Measurements from ENCODE around the gene ARAP2.

Gene ARAP2

GRCh38 chr4:36256398-36256891 lies 12.1 kb upstream of the ARAP2 start:
- no peak for DNase-seq (ENCODE audit: low read depth in 2 of 2)

GRCh38 chr4:36255577-36255976 lies 11.3 kb upstream of the ARAP2 start:
- DNase-seq (ENCODE audit: low read depth in 2 of 2), result peak in 1 of 2 donors; percentile 31

- no peak for DNase-seq (ENCODE audit: low read depth in 2 of 2)
Observed at GRCh38 chr4:36254371-36254770, 10.1 kb upstream of the ARAP2 start.

- no peak for DNase-seq (ENCODE audit: low read depth in 2 of 2)
Observed at GRCh38 chr4:36251983-36252382, 7.7 kb upstream of the ARAP2 start.

GRCh38 chr4:36249610-36250009 lies 5.3 kb upstream of the ARAP2 start:
- no peak for DNase-seq (ENCODE audit: low read depth in 2 of 2)

- DNase-seq (ENCODE audit: low read depth in 2 of 2), result peak; percentile 16 to 24
Observed at GRCh38 chr4:36243355-36244256, 708 bp downstream of the ARAP2 start.

- no peak for DNase-seq (ENCODE audit: low read depth in 2 of 2)
Observed at GRCh38 chr4:36242629-36243354, 1.5 kb downstream of the ARAP2 start.

- DNase-seq (ENCODE audit: low read depth in 2 of 2), result no peak
Observed at GRCh38 chr4:36241771-36242170, 2.5 kb downstream of the ARAP2 start.

- no peak for DNase-seq (ENCODE audit: low read depth in 2 of 2)
Observed at GRCh38 chr4:36237366-36238313, 6.7 kb downstream of the ARAP2 start.

- no peak for DNase-seq (ENCODE audit: low read depth in 2 of 2)
Observed at GRCh38 chr4:36236159-36236558, 8.2 kb downstream of the ARAP2 start.

GRCh38 chr4:36235306-36235705 lies 9.0 kb downstream of the ARAP2 start:
- DNase-seq (ENCODE audit: low read depth in 2 of 2), result no peak

- DNase-seq (ENCODE audit: low read depth in 2 of 2), result no peak
Observed at GRCh38 chr4:36233567-36234266, 10.6 kb downstream of the ARAP2 start.

- DNase-seq (ENCODE audit: low read depth in 2 of 2), result no peak
Observed at GRCh38 chr4:36230534-36230933, 13.8 kb downstream of the ARAP2 start.

- no peak for DNase-seq (ENCODE audit: low read depth in 2 of 2)
Observed at GRCh38 chr4:36227913-36228312, 16.4 kb downstream of the ARAP2 start.

GRCh38 chr4:36226430-36227227 lies 17.7 kb downstream of the ARAP2 start:
- no peak for DNase-seq (ENCODE audit: low read depth in 2 of 2)

- DNase-seq (ENCODE audit: low read depth in 2 of 2), result no peak
Observed at GRCh38 chr4:36224972-36225903, 19.1 kb downstream of the ARAP2 start.

- DNase-seq (ENCODE audit: low read depth in 2 of 2), result no peak
Observed at GRCh38 chr4:36222702-36223101, 21.6 kb downstream of the ARAP2 start.

- DNase-seq (ENCODE audit: low read depth in 2 of 2), result no peak
Observed at GRCh38 chr4:36220776-36221175, 23.5 kb downstream of the ARAP2 start.

- DNase-seq (ENCODE audit: low read depth in 2 of 2), result no peak
Observed at GRCh38 chr4:36218121-36218520, 26.2 kb downstream of the ARAP2 start.

All from stimulated activated CD8-positive, alpha-beta memory T cell treated with anti-CD3 and anti-CD28 coated beads, Interleukin-7, amount 100 ng/mL, for 1 hour (primary cell).